HG03175 (cell line): Measurements from ENCODE around the gene EDEM3.

ENCODE experiments used
- ATAC-seq: cut with Tn5 transposase; IDR thresholded peaks from one replicate; pipeline ENCODE4 v1.9.1; 2021; ENCODE audit warnings: mild to moderate bottlenecking, moderate library complexity; ENCODE audit not compliant: unreplicated experiment

EDEM3 gene

DNA sequence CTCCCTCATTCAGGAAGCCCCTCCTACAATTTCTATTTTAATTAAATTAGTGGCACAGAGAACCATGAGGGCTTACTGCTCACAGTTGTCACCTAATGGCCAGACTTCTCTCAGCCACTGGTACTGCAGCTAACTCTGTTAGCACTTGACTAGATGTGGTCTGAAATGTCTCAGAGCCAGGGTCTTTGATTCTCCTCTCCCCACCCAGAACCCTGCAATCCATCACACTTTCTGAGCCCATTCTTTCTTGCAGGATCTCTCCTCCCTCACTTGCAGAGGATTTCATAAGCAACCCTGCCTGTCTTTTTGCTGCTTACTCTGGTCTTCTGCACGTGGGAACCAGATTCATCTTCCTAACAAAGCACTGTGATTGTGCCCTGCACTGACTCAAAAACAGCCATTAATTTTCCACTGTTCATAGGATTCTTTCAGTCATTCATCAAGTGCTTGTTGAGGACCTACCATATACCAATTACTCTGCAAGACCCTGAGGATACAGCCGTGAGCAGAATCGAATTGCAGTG lies 108.4 kb downstream of the EDEM3 start:
- no peak for ATAC-seq

DNA sequence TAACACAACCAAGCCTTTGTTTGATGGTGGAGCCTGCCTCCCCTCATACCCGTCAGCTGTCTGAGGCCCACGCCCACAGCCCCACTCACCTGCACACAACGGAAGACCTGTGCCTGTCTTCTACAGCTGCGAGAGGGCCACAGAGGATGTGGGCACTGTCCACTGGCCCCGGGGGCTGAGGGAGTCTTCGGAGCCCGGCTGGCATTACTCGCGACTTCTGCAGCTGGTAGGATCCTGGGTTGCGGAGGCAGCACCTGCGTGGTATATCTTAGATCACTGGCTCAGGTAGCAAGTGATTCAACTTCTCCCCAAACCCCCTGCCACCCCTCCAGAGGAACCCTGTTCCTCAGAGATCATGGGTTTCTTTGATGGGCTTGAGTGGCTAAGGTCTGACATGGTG lies 109.9 kb downstream of the EDEM3 start:
- ATAC-seq: no peak

DNA sequence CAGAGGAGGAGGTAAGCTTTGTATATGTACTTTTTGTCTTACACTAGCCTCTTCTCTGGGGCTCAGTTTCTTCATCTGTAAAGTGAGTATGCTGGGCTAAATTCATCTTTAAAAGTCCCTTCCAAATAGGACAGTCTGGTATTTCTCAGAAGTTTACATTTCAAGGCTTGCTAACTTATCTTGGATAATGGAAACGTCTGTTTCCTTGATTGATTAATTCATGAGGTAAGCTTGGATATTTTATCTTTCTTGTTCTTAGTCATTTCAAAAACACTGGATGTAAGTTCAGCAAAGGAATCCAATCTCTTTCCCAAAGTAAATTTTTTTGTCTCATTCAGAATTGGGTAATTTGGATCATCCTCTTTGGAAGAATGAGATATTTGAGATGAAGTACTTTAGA lies 111.0 kb downstream of the EDEM3 start:
- ATAC-seq: no peak

DNA sequence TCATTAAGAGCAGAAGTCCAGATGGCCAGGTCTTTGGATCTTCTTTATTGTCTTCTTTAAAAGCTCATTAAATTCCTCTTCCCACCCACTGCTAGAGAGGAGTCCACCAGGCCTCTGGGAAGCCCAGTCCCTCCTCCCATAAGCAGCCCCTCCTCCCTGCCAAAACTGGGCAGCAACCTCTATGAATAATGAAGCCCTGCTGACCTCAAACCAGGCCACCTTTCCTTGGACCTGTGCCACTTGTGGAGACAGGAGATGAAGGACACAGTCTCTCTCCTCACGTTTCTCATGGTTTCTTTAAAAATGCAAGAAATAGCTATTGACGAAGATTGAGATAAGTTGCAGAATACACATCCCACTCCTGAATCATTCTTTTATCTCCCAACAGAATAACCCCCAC lies 112.8 kb downstream of the EDEM3 start:
- ATAC-seq: no peak

DNA sequence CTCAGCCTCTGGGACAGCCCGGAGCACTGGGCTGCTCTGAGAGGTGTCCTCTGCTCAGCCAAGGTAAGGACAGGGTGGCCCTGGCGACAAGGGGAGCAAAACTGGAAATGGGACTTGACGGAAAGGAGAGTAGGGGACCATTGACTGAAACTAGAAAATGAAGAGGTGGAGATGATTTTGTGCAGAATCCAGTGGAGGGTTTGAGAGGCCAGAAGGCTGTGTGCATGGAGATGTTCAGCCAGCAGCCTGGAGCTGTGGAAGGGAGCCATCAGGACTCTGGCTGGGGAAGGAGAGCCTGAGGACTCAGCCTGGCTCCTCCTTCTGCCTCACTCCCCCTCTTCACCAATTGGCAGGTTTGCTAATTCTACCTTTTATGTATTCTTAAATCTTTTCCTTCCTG lies 114.2 kb downstream of the EDEM3 start:
- no peak for ATAC-seq
